Measurements from ENCODE around the gene GRM1. TPM values are rescaled to one million over a fixed set of nuclear protein-coding genes. Genes with fewer than 3 reads are reported as not detected.

GRM1 gene
- total and polyA plus RNA-seq, 9 of the 15 experiments (the other 6 are each of a cell fraction or from before 2014, with no cell fraction given) = not detected

Small RNAs within 50 kb of the gene (small RNA-seq; reads per million reads assigned to genes)
- not detected for gene RNA5SP222

Other genes starting within 250 kb of the GRM1 start
- 5.5 and 5.9 TPM in 2 replicates for gene FBXO30, start 214.3 kb upstream of the GRM1 start, total RNA-seq (2014; rRNA removed)
- 9.4 and 10.0 TPM in 2 replicates for gene FBXO30, start 214.3 kb upstream of the GRM1 start, total RNA-seq (2014; rRNA removed; fragmentation: Illumina TruSeq; extraction: Trizol)
- gene FBXO30, start 214.3 kb upstream of the GRM1 start, total RNA-seq (2015; rRNA removed; fragmentation: Illumina TruSeq; extraction: Trizol) = 6.7 and 7.1 TPM in 2 replicates
- gene FBXO30, start 214.3 kb upstream of the GRM1 start, total RNA-seq (2021) = 11.1 and 11.8 TPM in 2 replicates
- gene FBXO30, start 214.3 kb upstream of the GRM1 start, polyA plus RNA-seq (2011; rRNA removed) = 9.0 and 12.8 TPM in 2 replicates
- gene FBXO30, start 214.3 kb upstream of the GRM1 start, polyA plus RNA-seq (2014; fragmentation: Illumina TruSeq; extraction: Trizol) = 9.6 and 10.0 TPM in 2 replicates
- 1 to 10 TPM; 3.6 to 3.7 TPM for gene FBXO30, start 214.3 kb upstream of the GRM1 start, polyA plus RNA-seq (2014; fragmentation: Nextera tagmentation; extraction: Ambion mirVana)
- 6.7 and 7.1 TPM in 2 replicates for gene FBXO30, start 214.3 kb upstream of the GRM1 start, polyA plus RNA-seq (2014; rRNA removed)
- 18.2 and 20.8 TPM in 2 replicates for gene SHPRH, start 64.7 kb upstream of the GRM1 start, total RNA-seq (2014; rRNA removed)
- gene SHPRH, start 64.7 kb upstream of the GRM1 start, total RNA-seq (2014; rRNA removed; fragmentation: Illumina TruSeq; extraction: Trizol) = 36.1 and 38.7 TPM in 2 replicates
- gene SHPRH, start 64.7 kb upstream of the GRM1 start, total RNA-seq (2015; rRNA removed; fragmentation: Illumina TruSeq; extraction: Trizol) = 31.9 and 34.7 TPM in 2 replicates
- 21.9 and 22.1 TPM in 2 replicates for gene SHPRH, start 64.7 kb upstream of the GRM1 start, total RNA-seq (2021)
- gene SHPRH, start 64.7 kb upstream of the GRM1 start, polyA plus RNA-seq (2011; rRNA removed) = 21.5 and 26.9 TPM in 2 replicates
- gene SHPRH, start 64.7 kb upstream of the GRM1 start, polyA plus RNA-seq (2014; fragmentation: Illumina TruSeq; extraction: Trizol) = 18.5 and 23.0 TPM in 2 replicates
- gene SHPRH, start 64.7 kb upstream of the GRM1 start, polyA plus RNA-seq (2014; fragmentation: Nextera tagmentation; extraction: Ambion mirVana) = 1 to 10 TPM; 7.3 to 8.0 TPM
- 13.1 and 16.0 TPM in 2 replicates for gene SHPRH, start 64.7 kb upstream of the GRM1 start, polyA plus RNA-seq (2014; rRNA removed)